Measurements from ENCODE around the gene APLNR.

The APLNR gene

DNA sequence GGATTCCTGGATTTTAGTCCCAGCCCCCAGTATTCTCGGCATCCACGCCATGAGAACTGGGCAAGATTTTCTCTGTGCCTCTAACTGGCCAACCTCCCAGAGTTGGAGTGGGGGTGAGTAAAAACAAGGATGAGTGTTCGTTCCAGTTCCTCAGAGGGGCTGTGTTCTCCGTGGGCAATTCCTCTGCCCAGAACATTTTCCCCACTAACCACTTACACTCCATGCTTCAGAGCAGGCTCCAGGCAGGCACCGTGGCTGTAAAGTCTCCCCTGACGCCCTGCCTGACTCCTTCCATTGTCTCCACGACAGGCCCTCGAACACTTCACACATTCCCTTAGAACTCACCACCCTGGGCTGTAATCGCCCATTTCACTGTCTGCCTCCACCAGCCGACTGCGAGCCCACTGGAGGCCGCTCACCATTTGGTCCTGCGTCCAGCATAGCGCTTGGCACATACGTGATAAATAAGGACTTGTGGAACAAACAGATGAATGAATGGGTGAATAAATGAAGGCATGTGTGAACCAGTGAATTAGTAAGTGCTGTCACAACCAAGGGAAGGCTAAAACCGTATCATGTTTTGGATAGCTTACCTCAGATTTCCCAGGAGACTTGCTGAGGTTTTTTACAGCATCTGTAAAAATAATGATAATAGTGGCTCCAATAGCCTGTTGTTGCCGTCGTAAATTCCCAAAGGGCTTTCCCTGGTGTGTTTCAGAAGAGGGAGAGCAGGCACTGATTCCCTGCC lies 6.1 kb downstream of the APLNR start:
- H3K27ac ChIP-seq (ENCODE audit: low read length) = no peak overlapping the region
- H3K9ac ChIP-seq (ENCODE audit: low read depth, low read length) = no peak overlapping the region
- no peaks in the 10 kb centered on the region for H3K9me3 ChIP-seq (ENCODE audit: insufficient read depth, low read depth, low read length)
- no peak overlapping the region for H3K4me3 ChIP-seq (ENCODE audit: low read length)
- H3K27me3 ChIP-seq (ENCODE audit: insufficient read depth, low read length) = peaks cover 8% of the 10 kb centered on the region
- H3K4me1 ChIP-seq (ENCODE audit: insufficient read depth, low read length) = peaks cover 2% of the 10 kb centered on the region; the same call in 1 of the 2 replicates
- no peaks in the 10 kb centered on the region for H3K36me3 ChIP-seq (ENCODE audit: insufficient read depth, low read depth, low read length)

DNA sequence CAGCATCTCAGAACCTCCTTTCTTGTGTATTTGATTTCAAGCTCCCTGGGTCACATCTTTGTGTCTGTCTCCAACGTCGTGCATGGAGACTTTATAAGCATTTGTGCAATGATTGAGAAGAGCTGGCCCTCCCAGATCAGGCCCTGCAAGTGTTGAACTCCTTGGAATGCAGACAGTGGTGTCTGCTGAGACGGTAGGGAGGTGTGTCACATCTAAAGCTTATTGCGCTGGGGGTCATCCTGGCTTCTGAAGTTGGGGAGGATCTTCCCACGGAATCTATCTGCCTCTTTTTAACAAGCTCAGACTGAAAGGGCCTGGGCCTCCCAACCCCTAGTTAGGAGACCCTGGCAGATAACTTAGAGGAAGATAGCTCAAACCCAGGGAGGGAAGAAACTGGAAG lies 6.7 kb downstream of the APLNR start:
- Histone ChIP-seq H3K27me3 (ENCODE audit: insufficient read depth, low read length) (peaks cover 8% of the 10 kb centered on the region), H3K36me3 (ENCODE audit: insufficient read depth, low read depth, low read length) (no peaks in the 10 kb centered on the region), H3K4me3 (ENCODE audit: low read length) (no peak overlapping the region), H3K9me3 (ENCODE audit: insufficient read depth, low read depth, low read length) (no peaks in the 10 kb centered on the region), H3K9ac (ENCODE audit: low read depth, low read length) (no peak overlapping the region), H3K4me1 (ENCODE audit: insufficient read depth, low read length) (peaks cover 2% of the 10 kb centered on the region; the same call in 1 of the 2 replicates), H3K27ac (ENCODE audit: low read length) (no peak overlapping the region)

DNA sequence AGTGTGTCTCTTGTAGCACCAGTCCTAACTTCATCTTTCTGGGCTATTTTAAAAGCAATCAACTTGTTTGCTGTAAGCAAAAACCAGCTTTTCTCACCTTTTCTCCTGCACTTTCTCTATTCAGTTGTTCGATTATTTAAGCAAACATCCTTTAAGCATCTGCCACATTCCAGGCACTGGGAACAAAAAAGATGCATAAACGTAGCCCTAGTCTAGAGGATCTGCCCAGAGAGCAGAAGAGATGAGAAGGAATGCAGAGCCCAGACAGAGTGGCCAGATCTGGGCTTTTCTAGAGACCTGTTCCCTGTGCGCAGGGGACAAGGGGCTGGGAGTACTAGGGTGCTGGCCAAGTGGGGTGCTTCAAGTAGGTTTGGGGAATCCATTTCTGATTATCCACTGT lies 8.4 kb downstream of the APLNR start:
- Histone ChIP-seq H3K27me3 (ENCODE audit: insufficient read depth, low read length) (peaks cover 8% of the 10 kb centered on the region), H3K27ac (ENCODE audit: low read length) (no peak overlapping the region), H3K9me3 (ENCODE audit: insufficient read depth, low read depth, low read length) (no peaks in the 10 kb centered on the region), H3K36me3 (ENCODE audit: insufficient read depth, low read depth, low read length) (no peaks in the 10 kb centered on the region), H3K4me3 (ENCODE audit: low read length) (no peak overlapping the region), H3K4me1 (ENCODE audit: insufficient read depth, low read length) (0 out of 2 replicates have a peak, but pooled peaks cover 2% of the 10 kb centered on the region), H3K9ac (ENCODE audit: low read depth, low read length) (no peak overlapping the region)

DNA sequence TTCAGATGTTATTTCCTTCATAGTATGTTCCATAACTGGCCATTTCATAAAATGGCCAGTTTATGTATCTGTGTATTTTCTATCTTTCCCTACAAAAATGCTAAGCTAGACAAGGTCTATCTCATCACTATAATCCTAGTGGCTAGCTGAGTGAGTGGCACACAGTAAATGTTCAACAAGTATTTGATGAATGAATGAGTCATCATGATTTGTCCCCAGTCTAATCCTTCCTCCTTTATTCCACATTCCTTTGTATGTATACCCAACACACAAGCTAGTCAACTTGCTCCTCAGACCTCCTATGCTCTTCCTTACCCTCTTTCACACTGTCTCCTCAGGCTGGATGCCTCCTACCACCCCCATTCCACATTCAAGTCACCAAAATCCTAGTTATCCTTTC lies 12.5 kb downstream of the APLNR start:
- H3K9ac ChIP-seq (ENCODE audit: low read depth, low read length) = no peak overlapping the region
- no peaks in the 10 kb centered on the region for H3K4me1 ChIP-seq (ENCODE audit: insufficient read depth, low read length)
- H3K27me3 ChIP-seq (ENCODE audit: insufficient read depth, low read length) = no peaks in the 10 kb centered on the region
- H3K4me3 ChIP-seq (ENCODE audit: low read length) = no peak overlapping the region
- no peak overlapping the region for H3K27ac ChIP-seq (ENCODE audit: low read length)
- H3K9me3 ChIP-seq (ENCODE audit: insufficient read depth, low read depth, low read length) = no peaks in the 10 kb centered on the region
- no peaks in the 10 kb centered on the region for H3K36me3 ChIP-seq (ENCODE audit: insufficient read depth, low read depth, low read length)

DNA sequence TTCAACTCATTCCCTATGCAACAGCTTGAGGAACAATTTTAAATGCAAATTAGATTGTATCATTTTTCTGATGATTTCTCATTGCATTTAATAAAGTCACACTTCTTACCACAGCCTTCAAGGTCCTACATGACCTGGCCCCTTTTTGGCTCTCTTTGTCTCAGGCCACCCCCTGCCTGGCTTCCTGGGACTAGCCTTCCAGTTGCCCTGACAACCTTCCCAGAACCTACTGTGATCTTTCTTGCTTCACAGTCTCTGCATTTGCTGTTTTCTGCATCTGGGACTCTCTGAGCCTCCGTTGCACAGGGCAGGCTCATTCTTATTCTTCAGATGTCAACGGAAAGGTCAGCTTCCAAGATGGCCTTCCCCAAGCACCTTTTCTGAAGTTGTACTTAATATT lies 12.9 kb downstream of the APLNR start:
- no peak overlapping the region for H3K4me3 ChIP-seq (ENCODE audit: low read length)
- no peak overlapping the region for H3K27ac ChIP-seq (ENCODE audit: low read length)
- no peak overlapping the region for H3K9ac ChIP-seq (ENCODE audit: low read depth, low read length)
- no peaks in the 10 kb centered on the region for H3K27me3 ChIP-seq (ENCODE audit: insufficient read depth, low read length)
- H3K9me3 ChIP-seq (ENCODE audit: insufficient read depth, low read depth, low read length) = no peaks in the 10 kb centered on the region
- no peaks in the 10 kb centered on the region for H3K4me1 ChIP-seq (ENCODE audit: insufficient read depth, low read length)
- no peaks in the 10 kb centered on the region for H3K36me3 ChIP-seq (ENCODE audit: insufficient read depth, low read depth, low read length)

DNA sequence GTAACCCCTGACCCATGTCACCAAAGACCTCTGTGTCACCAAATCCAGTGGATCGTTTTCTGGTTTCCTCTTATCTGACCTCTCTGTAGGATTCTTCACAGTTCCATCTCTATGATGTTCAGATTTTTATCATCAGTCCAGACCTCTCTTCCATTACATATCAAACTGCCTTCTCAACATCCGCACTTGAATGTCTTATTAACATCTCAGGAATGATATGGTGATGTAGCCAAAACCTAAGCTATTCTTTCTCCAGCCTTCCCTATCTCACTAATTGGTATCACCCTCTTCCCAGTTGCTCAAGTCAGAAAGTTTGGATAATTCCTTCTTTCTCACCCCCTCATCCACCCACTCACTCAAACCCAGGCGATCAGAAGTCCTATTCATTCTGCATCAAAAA lies 13.4 kb downstream of the APLNR start:
- no peaks in the 10 kb centered on the region for H3K27me3 ChIP-seq (ENCODE audit: insufficient read depth, low read length)
- no peak overlapping the region for H3K4me3 ChIP-seq (ENCODE audit: low read length)
- H3K9me3 ChIP-seq (ENCODE audit: insufficient read depth, low read depth, low read length) = no peaks in the 10 kb centered on the region
- H3K4me1 ChIP-seq (ENCODE audit: insufficient read depth, low read length) = no peaks in the 10 kb centered on the region
- no peaks in the 10 kb centered on the region for H3K36me3 ChIP-seq (ENCODE audit: insufficient read depth, low read depth, low read length)
- H3K27ac ChIP-seq (ENCODE audit: low read length) = no peak overlapping the region
- H3K9ac ChIP-seq (ENCODE audit: low read depth, low read length) = no peak overlapping the region

DNA sequence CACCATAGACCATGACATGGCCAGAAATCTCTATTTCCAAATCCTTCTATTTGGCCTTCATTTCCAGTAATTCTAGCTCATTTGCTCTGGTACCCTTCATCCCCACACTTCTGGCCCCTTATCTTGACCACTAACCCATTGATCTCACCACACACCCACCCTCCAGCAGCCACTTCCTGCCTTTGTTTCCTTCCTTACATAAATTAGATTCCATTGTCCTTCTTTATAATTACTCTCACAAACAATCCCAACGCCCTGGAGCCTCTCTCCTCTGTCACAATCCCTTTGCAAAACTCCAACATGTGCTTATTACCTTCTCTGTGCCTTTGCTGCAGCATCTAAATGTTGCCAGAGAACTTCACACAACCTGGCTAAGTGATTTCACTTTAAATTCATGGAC lies 14.8 kb downstream of the APLNR start:
- Histone ChIP-seq H3K9me3 (ENCODE audit: insufficient read depth, low read depth, low read length) (no peaks in the 10 kb centered on the region), H3K9ac (ENCODE audit: low read depth, low read length) (no peak overlapping the region), H3K4me3 (ENCODE audit: low read length) (no peak overlapping the region), H3K36me3 (ENCODE audit: insufficient read depth, low read depth, low read length) (no peaks in the 10 kb centered on the region), H3K27ac (ENCODE audit: low read length) (no peak overlapping the region), H3K4me1 (ENCODE audit: insufficient read depth, low read length) (no peaks in the 10 kb centered on the region), H3K27me3 (ENCODE audit: insufficient read depth, low read length) (no peaks in the 10 kb centered on the region)

DNA sequence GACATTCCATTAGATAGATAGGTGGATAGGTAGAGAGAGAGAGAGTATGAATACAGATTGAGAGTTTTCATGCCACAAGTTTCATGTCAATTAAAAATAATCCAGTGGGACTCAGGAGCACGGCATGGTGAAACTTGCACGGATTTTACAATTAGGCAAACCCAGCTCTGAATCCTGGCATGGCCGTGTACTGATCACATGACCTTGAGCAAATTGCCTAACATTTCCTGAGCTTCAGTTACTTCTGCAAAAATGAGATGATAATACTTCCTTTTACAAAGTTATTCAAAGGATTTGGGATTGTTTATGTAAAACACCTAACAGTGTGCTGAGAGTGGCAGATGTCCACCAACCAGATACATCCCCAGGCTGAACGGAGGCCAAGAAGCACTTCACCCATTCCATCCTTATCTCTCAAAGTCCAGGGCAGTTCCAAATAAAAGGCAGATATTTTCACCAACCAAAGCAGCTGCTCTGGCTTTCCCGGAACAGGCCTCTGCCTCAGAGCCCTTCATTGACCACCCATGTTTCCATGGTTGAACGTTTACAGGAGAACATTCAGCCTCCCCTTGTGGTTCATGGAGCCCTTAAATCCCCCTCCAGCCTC lies 17.9 kb downstream of the APLNR start:
- H3K4me3 ChIP-seq (ENCODE audit: low read length) = no peak overlapping the region
- no peak overlapping the region for H3K9ac ChIP-seq (ENCODE audit: low read depth, low read length)
- H3K27me3 ChIP-seq (ENCODE audit: insufficient read depth, low read length) = no peaks in the 10 kb centered on the region
- no peak overlapping the region for H3K27ac ChIP-seq (ENCODE audit: low read length)
- H3K4me1 ChIP-seq (ENCODE audit: insufficient read depth, low read length) = peaks cover 4% of the 10 kb centered on the region; the same call in 1 of the 2 replicates
- H3K9me3 ChIP-seq (ENCODE audit: insufficient read depth, low read depth, low read length) = no peaks in the 10 kb centered on the region
- no peaks in the 10 kb centered on the region for H3K36me3 ChIP-seq (ENCODE audit: insufficient read depth, low read depth, low read length)

DNA sequence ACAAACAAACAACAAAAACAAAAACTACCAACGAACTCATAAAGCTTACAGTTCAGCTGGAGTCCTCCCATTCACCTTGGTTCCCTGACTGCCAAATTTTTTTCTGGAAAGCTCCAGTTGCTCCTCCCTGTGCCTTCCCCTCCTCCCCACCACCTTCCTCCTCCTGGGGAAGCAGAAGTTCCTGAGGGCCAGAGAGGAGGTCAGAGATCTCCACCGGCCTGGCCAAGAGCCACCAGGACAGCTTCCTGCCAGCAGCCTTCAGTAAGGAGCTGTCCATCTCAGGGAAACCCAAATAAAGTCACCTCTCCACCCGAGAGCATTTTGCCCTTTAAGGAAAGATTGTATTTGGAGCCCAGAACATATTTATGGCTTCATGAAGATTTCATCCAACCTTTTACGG lies 20.0 kb downstream of the APLNR start:
- no peak overlapping the region for H3K27ac ChIP-seq (ENCODE audit: low read length)
- no peaks in the 10 kb centered on the region for H3K9me3 ChIP-seq (ENCODE audit: insufficient read depth, low read depth, low read length)
- no peaks in the 10 kb centered on the region for H3K27me3 ChIP-seq (ENCODE audit: insufficient read depth, low read length)
- no peak overlapping the region for H3K9ac ChIP-seq (ENCODE audit: low read depth, low read length)
- peaks cover 20% of the 10 kb centered on the region; the same call in 1 of the 2 replicates for H3K4me1 ChIP-seq (ENCODE audit: insufficient read depth, low read length)
- H3K36me3 ChIP-seq (ENCODE audit: insufficient read depth, low read depth, low read length) = no peaks in the 10 kb centered on the region
- H3K4me3 ChIP-seq (ENCODE audit: low read length) = no peak overlapping the region

DNA sequence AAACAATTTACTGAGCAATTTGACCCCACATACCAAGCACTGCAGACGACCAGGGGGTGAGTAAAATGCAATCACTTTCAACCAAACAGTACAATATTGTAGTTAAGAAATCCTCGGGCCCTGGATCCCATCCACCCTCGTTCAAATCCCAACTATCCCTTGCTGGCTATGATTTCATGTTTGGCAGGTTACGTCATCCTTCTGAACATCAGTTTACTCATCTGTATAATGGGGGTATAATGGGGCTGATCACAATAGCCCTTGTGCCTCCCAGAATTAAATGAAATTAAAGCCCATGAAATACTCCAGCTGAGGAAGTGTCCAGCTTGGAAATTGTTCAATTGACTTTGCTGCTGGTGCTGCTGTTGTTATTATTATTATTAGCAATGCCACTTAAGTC lies 20.6 kb downstream of the APLNR start:
- no peaks in the 10 kb centered on the region for H3K36me3 ChIP-seq (ENCODE audit: insufficient read depth, low read depth, low read length)
- H3K4me1 ChIP-seq (ENCODE audit: insufficient read depth, low read length) = peaks cover 20% of the 10 kb centered on the region; the same call in 1 of the 2 replicates
- H3K4me3 ChIP-seq (ENCODE audit: low read length) = no peak overlapping the region
- no peaks in the 10 kb centered on the region for H3K9me3 ChIP-seq (ENCODE audit: insufficient read depth, low read depth, low read length)
- H3K27me3 ChIP-seq (ENCODE audit: insufficient read depth, low read length) = no peaks in the 10 kb centered on the region
- H3K27ac ChIP-seq (ENCODE audit: low read length) = no peak overlapping the region
- H3K9ac ChIP-seq (ENCODE audit: low read depth, low read length) = no peak overlapping the region

DNA sequence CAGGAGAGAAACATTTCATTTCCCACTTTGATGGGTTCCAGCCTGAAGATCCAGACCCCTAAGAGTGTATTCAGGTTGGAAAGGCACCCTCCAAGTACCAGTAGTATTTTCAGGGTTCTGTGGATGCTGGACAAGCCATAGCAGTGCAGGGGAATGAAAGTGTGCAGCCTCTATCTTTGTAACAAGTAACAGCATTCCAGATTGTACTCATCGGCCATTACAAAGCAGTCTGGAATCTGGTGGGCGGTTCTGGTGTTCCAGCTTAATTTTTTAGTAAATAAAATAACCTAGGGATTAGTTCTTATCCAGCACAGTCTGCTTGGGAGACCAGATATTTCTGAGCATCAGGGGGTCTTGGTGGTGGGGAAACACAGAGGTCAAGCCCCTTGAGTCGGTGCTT lies 22.6 kb downstream of the APLNR start:
- Histone ChIP-seq H3K27me3 (ENCODE audit: insufficient read depth, low read length) (no peaks in the 10 kb centered on the region), H3K9ac (ENCODE audit: low read depth, low read length) (no peak overlapping the region), H3K4me1 (ENCODE audit: insufficient read depth, low read length) (peaks cover 20% of the 10 kb centered on the region; the same call in 1 of the 2 replicates), H3K9me3 (ENCODE audit: insufficient read depth, low read depth, low read length) (no peaks in the 10 kb centered on the region), H3K36me3 (ENCODE audit: insufficient read depth, low read depth, low read length) (no peaks in the 10 kb centered on the region), H3K27ac (ENCODE audit: low read length) (no peak overlapping the region), H3K4me3 (ENCODE audit: low read length) (no peak overlapping the region)

DNA sequence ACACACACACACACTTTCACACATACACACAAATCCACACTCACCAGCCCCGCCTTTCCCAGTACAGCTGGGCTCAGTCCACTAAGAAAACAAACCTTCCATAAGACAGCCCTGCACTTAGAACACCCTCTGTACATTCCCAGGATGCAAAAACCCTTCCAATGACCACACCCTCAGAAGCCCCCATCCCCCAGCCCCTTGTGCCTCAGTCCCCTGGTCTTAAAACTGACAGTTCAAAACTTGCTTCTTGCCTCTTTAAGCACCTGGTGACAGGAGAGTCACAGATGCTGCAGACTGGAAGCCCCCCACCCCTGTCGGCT lies 23.0 kb downstream of the APLNR start:
- H3K27ac ChIP-seq (ENCODE audit: low read length) = no peak overlapping the region
- H3K36me3 ChIP-seq (ENCODE audit: insufficient read depth, low read depth, low read length) = no peaks in the 10 kb centered on the region
- peaks cover 20% of the 10 kb centered on the region; the same call in 1 of the 2 replicates for H3K4me1 ChIP-seq (ENCODE audit: insufficient read depth, low read length)
- H3K4me3 ChIP-seq (ENCODE audit: low read length) = no peak overlapping the region
- H3K27me3 ChIP-seq (ENCODE audit: insufficient read depth, low read length) = no peaks in the 10 kb centered on the region
- no peaks in the 10 kb centered on the region for H3K9me3 ChIP-seq (ENCODE audit: insufficient read depth, low read depth, low read length)
- H3K9ac ChIP-seq (ENCODE audit: low read depth, low read length) = no peak overlapping the region; the same call in 1 of the 2 replicates
